ENCODE data around the gene GRIK5.
"Not testable (repeated sequence)": the region's sequence is repeated elsewhere in the genome, so short reads cannot be mapped to it uniquely, and the experiment has no call there.

Gene GRIK5

GRCh38 chr19:42108527-42109389, 38.8 kb upstream of the GRIK5 start:
- in situ Hi-C loops (cut with HindIII; ENCODE audit: low pct_unique_long_range_greater_than_20kb, low sequenced_read_pairs) = no loop called here
- peak in 1 of 2 experiments; percentile 79 for DNase-seq (ENCODE audit: low read depth in 1 of 2, low spot score in 1 of 2)
- TF ChIP-seq JUND (IDR thresholded peaks at IDR 0.05; ENCODE audit: low read depth) = no peak

- no peak for TF ChIP-seq JUND (IDR thresholded peaks at IDR 0.05; ENCODE audit: low read depth)
- in situ Hi-C loops (cut with HindIII; ENCODE audit: low pct_unique_long_range_greater_than_20kb, low sequenced_read_pairs) = no loop called here
- no peak for DNase-seq (ENCODE audit: low read depth in 1 of 2, low spot score in 1 of 2)
These were observed 35.4 kb upstream of the GRIK5 start for GRCh38 chr19:42105368-42105767.

- DNase-seq (ENCODE audit: low read depth in 1 of 2, low spot score in 1 of 2) = no peak
- TF ChIP-seq JUND (IDR thresholded peaks at IDR 0.05; ENCODE audit: low read depth) = no peak
- in situ Hi-C loops (cut with HindIII; ENCODE audit: low pct_unique_long_range_greater_than_20kb, low sequenced_read_pairs) = no loop called here
These were observed 32.9 kb upstream of the GRIK5 start for GRCh38 chr19:42102877-42103276.

GRCh38 chr19:42100241-42100640, 30.2 kb upstream of the GRIK5 start:
- in situ Hi-C loops (cut with HindIII; ENCODE audit: low pct_unique_long_range_greater_than_20kb, low sequenced_read_pairs); DNase-seq (ENCODE audit: low read depth in 1 of 2, low spot score in 1 of 2): not testable (repeated sequence)

GRCh38 chr19:42099336-42099925, 29.4 kb upstream of the GRIK5 start:
- TF ChIP-seq JUND (IDR thresholded peaks at IDR 0.05; ENCODE audit: low read depth) = no peak
- in situ Hi-C loops (cut with HindIII; ENCODE audit: low pct_unique_long_range_greater_than_20kb, low sequenced_read_pairs) = no loop called here
- DNase-seq (ENCODE audit: low read depth in 1 of 2, low spot score in 1 of 2) = no peak

- no peak for TF ChIP-seq JUND (IDR thresholded peaks at IDR 0.05; ENCODE audit: low read depth)
- DNase-seq (ENCODE audit: low read depth in 1 of 2, low spot score in 1 of 2) = peak in 1 of 2 experiments; percentile 86
- in situ Hi-C loops (cut with HindIII; ENCODE audit: low pct_unique_long_range_greater_than_20kb, low sequenced_read_pairs) = no loop called here
These were observed 28.8 kb upstream of the GRIK5 start for GRCh38 chr19:42098781-42099180.

DNA sequence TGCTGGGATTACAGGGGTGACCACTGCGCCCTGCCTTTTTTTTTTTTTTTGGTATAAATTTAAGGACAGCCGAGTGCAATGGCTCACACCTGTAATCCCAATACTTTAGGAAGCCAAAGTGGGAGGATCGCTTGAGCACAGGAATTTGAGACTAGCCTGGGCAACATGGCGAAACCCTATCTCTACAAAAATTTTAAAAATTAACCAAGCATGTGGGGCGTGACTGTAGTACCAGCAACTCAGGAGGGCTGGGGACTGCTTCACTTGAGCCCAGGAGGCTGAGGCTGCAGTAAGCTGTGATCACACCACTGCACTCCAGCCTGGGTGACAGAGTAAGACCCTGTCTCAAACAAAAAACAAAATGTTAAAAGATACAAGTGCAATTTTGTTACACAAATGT, 27.5 kb upstream of the GRIK5 start:
- in situ Hi-C loops (cut with HindIII; ENCODE audit: low pct_unique_long_range_greater_than_20kb, low sequenced_read_pairs) = no loop called here
- TF ChIP-seq JUND (IDR thresholded peaks at IDR 0.05; ENCODE audit: low read depth) = no peak
- DNase-seq (ENCODE audit: low read depth in 1 of 2, low spot score in 1 of 2) = no peak

- TF ChIP-seq JUND (IDR thresholded peaks at IDR 0.05; ENCODE audit: low read depth) = no peak
- DNase-seq (ENCODE audit: low read depth in 1 of 2, low spot score in 1 of 2) = no peak
- in situ Hi-C loops (cut with HindIII; ENCODE audit: low pct_unique_long_range_greater_than_20kb, low sequenced_read_pairs) = no loop called here
These were observed 26.3 kb upstream of the GRIK5 start for GRCh38 chr19:42096255-42096837.

DNA sequence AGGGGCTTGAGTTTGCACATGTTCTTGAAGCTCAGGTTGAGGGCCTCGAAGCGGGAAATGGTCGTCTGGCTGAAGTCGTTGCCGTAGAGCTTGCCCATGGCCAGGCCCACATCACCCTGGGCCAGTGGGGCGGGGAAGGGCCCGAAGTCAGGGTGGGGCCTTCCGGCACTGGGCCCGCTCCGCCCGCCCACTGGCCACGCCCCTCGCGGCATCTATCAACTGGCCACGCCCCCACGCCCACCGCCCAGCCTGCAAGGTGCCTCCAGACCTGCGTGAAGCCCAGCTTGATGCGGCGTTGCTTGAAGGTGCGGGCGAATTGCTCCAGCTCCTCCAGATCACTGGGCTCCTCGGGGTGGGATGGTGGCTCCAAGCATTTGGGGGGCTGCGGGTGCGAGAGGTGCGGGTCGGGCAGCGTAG, 25.8 kb upstream of the GRIK5 start:
- in situ Hi-C loops (cut with HindIII; ENCODE audit: low pct_unique_long_range_greater_than_20kb, low sequenced_read_pairs) = no loop called here
- no peak for DNase-seq (ENCODE audit: low read depth in 1 of 2, low spot score in 1 of 2)
- TF ChIP-seq JUND (IDR thresholded peaks at IDR 0.05; ENCODE audit: low read depth) = no peak

DNA sequence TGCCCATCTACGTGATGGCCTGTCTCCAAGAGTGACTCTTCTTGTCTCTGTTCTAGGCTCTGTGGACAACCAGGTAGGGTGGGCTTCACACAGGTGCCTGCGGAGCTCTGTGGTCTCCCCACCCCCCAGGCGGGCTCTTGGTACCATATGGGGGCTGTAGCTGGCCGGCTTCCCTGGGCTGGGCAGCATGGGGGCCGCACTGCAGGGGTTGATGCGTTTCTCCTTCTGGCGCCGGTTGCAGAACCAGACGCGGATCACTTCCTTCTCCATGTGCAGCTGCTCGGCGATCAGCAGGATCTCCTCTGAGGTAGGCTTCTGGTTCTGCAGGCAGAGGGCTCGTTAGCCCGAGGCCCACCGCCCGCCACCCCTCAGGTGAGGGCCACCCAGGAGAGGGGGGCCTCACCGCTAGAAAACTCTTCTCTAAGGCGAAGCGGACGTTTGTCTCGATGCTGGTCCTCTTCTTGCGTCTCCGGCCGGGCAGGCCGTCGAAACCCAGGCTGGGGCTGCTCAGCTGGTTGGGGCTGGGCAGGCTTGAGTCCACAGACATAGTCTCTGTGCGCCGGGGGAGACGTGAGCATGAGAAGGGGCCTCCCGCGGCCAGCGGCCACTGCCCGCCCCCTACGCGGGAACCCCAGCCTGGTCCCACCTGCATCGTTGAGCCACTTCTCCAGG, 25.3 kb upstream of the GRIK5 start:
- no peak for TF ChIP-seq JUND (IDR thresholded peaks at IDR 0.05; ENCODE audit: low read depth)
- in situ Hi-C loops (cut with HindIII; ENCODE audit: low pct_unique_long_range_greater_than_20kb, low sequenced_read_pairs) = no loop called here
- DNase-seq (ENCODE audit: low read depth in 1 of 2, low spot score in 1 of 2) = no peak

DNA sequence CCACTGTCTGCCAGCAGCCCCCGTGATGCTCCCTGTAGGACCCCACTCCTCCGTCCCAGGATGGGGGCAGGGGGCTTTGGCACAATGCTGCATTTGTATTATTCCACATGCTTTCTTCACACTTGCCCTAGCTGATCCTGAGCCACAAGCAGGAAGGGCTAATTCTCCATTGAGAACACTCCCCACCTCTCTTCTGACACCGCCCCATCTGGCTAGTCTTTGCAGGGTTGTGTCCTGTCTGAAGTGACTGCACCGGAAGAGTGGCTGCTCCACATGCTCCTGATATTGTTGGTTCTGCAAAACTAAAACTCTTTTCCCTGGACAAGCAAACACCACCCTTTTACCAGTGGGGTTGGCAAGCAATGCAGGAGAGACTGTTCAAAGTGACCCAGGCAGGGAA, 23.9 kb upstream of the GRIK5 start:
- no peak for TF ChIP-seq JUND (IDR thresholded peaks at IDR 0.05; ENCODE audit: low read depth)
- no peak for DNase-seq (ENCODE audit: low read depth in 1 of 2, low spot score in 1 of 2)
- in situ Hi-C loops (cut with HindIII; ENCODE audit: low pct_unique_long_range_greater_than_20kb, low sequenced_read_pairs) = no loop called here

DNA sequence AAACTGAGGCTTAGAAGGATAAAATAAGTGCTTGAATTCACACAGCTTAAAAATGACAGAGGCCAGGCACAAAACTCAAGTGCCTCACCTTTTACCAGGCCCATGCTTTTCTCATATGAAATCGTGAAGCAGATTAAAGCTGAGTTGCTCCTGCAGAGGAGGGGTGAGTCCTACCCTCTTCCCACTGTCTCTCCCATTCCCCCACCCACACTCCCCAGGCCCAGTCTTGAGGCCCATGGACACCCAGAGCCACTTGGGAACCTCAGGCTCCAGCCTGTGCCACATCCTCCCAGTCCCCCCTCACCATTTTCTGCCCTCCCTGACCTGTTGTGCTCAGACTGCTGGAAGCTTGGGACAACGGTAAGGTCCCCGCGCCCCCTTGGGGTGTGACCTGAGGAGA, 23.5 kb upstream of the GRIK5 start:
- no peak for DNase-seq (ENCODE audit: low read depth in 1 of 2, low spot score in 1 of 2)
- in situ Hi-C loops (cut with HindIII; ENCODE audit: low pct_unique_long_range_greater_than_20kb, low sequenced_read_pairs) = no loop called here
- TF ChIP-seq JUND (IDR thresholded peaks at IDR 0.05; ENCODE audit: low read depth) = no peak

DNA sequence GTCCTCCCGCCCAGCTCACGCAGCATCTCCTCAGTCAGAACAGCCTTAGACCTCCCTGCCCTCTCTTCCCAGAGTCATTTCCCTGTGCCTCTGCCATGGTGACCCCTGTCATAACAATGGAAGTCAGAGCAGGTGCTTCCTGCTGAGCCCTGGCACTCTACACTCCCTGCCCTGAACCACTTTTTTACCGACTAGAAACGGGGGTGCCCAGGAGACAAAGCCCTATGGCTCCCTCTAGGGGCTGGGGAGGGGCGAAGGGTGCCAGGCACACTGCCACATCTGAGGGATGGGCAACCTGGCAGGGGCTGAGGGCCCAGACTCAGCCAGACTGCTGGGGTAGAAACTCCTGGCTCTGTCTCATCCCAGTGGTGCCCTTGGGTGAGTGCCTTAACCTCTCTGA, 22.3 kb upstream of the GRIK5 start:
- in situ Hi-C loops (cut with HindIII; ENCODE audit: low pct_unique_long_range_greater_than_20kb, low sequenced_read_pairs) = no loop called here
- TF ChIP-seq JUND (IDR thresholded peaks at IDR 0.05; ENCODE audit: low read depth) = no peak
- peak in 1 of 2 experiments; percentile 55 for DNase-seq (ENCODE audit: low read depth in 1 of 2, low spot score in 1 of 2)

Data from T47D (cell line).